Activated CD4-positive, alpha-beta T cell treated with anti-CD3 and anti-CD28 coated beads, Interleukin-2, amount 50 U/mL, for 48 hours (primary cell): Measurements from ENCODE around the gene GCSAML.

ENCODE experiments used
- DNase-seq, 2 experiments: peaks; one replicate each; pipeline ENCODE4 v3.0.0-alpha.2; 2020

GCSAML gene

GRCh38 chr1:247574664-247575063 lies 25.7 kb downstream of the GCSAML start:
- DNase-seq, result no peak

GRCh38 chr1:247576514-247576913 lies 27.6 kb downstream of the GCSAML start:
- DNase-seq, result no peak

DNA sequence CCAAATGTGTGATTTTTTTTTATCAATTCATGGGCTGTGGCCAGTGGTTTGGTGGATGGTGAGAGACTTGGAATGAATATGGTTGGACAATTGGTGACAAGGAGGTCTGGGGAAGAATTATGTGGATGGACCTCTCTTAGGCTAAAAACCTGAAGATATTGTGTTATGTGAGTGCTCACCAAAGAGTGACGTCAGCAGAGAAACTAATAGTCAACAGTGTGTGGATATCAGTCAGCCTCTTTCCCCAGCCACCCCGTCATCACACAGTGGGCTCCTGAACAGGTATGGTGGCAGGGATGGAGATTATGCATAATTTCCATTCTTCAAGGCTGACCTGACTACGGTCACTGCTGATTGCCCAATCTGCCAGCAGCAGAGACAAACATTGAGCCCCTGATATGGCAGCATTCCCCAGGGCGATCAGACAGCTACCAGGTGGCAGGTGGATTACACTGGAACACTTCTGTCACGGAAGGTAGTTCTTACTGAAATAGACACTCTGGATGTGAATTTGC lies 30.1 kb downstream of the GCSAML start:
- no peak for DNase-seq

DNA sequence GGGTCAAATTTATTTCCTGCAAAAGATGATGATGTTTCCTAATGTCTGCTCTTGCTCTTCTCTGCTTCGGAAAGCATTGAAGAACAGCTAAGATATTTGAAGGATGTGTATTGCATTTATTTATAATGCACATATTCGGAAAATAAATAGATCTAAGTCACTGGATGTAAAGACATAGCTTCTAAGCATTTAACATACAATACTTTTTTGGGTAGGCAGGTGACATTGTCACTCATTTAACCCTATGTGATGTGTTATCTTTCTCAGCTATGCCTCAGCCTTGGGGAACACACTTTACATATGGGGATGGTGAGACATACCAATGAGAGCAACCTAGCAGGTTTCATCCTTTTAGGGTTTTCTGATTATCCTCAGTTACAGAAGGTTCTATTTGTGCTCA lies 39.1 kb downstream of the GCSAML start, which contains the start of gene OR2G2:
OR2G2 (plus strand) TSS at position 301 of the 400 bp plus-strand sequence; CDS start at position 301, 0 bp downstream.
- DNase-seq, result no peak

DNA sequence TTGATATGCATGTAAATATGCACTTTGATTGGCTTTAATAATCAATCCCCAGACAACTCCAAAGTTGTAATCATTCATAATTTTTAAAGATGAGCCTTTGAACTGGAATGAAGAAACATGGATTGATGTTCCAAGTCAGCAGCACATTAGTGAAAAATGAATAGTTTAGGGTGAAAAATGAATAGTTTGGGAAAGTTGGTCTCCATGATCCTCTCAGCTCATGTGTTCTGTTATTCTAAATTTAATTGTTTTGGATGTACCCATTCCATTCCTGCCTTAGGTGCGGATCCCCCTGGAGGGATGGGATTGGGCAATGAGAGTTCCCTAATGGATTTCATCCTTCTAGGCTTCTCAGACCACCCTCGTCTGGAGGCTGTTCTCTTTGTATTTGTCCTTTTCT lies 56.4 kb downstream of the GCSAML start, which contains the start of gene OR2G3:
OR2G3 (plus strand) TSS at position 301 of the 400 bp plus-strand sequence; CDS start at position 301, 0 bp downstream.
- no peak for DNase-seq

DNA sequence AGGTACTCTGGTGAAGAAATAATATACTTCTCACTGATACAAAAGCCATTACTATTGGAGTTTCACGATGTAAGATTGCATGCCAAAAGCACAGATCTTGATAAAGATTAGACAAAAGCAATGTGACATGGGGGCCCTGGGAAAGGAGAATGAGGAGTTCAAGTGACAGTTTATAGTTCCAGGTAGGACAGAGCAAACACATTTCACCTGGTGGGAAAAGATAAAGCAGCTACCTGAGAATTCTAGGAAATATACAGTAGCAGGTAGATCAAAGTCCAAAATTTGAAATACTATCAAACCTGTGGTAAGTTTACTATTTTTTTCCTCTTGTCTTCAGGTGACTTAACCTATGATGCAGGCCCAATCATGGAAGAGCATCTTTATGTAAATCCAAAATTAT lies 64.5 kb downstream of the GCSAML start:
- no peak for DNase-seq

- DNase-seq, result no peak
Observed at GRCh38 chr1:247614625-247615024, 65.7 kb downstream of the GCSAML start.
